ENCODE measurements around the gene STEAP1B.

Gene STEAP1B

GRCh38 chr7:22403344-22403743 is 96.6 kb downstream of the STEAP1B start:
- DNase-seq (ENCODE audit: low read depth in 1 of 2, low spot score in 1 of 2): no peak

- DNase-seq (ENCODE audit: low read depth in 1 of 2, low spot score in 1 of 2): no peak
Measured at GRCh38 chr7:22402250-22402649, 97.7 kb downstream of the STEAP1B start.

DNA sequence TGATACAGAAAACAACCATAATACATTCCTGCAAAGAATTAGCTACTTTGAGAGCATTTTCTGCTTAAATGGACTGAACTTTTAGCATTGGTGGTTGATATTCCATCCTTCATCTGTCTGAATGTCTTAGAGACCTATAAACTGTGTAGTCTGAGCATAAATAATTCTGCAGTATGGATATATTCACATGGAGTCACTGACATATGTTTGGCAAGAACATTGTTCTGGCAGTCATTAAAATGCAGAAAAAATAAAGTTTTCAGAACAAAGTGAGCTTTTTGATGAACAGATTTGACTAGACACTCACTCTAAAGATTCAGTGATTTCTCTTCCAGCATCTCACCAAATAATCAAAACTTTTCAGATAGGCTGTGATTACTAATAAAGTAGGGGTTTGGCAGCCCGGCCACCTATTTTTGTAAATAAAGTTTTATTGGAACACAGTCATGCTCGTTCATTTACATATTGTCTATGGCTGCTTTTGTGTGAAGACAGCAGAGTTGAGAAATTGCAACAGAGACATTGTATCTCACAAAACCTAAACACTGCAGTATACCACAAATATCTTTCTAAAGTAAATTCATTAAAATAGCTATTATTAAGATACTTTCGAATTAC is 98.9 kb downstream of the STEAP1B start:
- DNase-seq (ENCODE audit: low read depth in 1 of 2, low spot score in 1 of 2): no peak

GRCh38 chr7:22400150-22400814 is 99.7 kb downstream of the STEAP1B start:
- no peak for DNase-seq (ENCODE audit: low read depth in 1 of 2, low spot score in 1 of 2)

DNA sequence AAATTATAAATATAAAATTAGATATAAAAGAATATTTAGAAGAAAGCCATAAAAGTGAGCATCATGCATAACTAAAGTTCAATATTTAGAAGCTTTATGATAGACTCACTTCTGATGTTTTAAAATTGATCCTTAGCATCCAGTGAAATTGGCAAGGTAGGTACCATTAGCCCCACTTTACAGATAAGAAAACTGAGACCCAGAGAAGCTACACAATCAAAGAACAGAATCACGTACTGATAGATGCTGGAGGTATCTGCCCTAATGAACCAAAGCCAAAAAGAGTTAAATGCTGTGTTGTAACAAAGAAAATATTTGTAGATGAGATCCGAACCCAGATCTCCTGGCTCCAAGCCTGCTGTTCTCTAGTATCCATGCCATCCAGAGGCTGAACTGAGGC is 100.4 kb downstream of the STEAP1B start:
- no peak for DNase-seq (ENCODE audit: low read depth in 1 of 2, low spot score in 1 of 2)

DNA sequence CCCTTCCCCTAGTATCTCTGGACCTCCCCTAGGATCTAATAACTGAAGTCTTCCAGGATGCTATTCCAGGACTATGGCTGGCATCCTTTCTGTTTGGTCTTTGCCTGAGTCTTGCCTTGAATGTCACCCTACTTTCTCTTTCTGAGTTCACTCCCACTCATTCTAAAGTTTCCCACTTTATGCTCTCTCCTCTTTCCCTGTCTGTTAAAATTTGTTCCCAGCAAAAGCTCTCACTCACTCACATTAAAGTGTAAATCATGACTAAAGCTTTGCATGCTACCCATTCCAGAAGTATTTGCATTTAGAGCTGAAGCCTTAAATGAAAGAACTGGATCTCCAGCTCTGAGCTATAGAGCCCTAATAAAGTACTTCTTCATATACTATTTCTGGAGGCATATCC is 100.9 kb downstream of the STEAP1B start:
- no peak for DNase-seq (ENCODE audit: low read depth in 1 of 2, low spot score in 1 of 2)

GRCh38 chr7:22397981-22398380 is 102.0 kb downstream of the STEAP1B start:
- no peak for DNase-seq (ENCODE audit: low read depth in 1 of 2, low spot score in 1 of 2)

DNA sequence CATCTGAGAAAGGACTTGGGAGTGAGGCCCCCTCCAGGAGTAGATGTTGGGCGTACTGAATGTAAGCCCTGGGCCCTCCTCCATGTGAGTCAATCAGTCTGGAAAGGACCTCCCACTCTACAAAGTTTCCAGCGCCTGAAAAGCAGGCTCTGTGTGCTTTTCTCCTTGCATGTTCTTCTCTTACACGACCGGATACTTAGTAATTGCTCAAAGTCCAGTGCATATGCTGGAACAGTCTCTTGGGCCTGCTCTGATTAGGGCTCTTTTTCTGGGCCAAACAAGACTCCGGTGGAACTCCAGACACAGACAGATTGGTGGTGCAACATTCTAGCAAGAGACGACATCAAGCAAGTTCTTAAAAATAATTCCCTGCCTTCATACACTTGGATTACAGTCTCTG is 104.8 kb downstream of the STEAP1B start:
- no peak for DNase-seq (ENCODE audit: low read depth in 1 of 2, low spot score in 1 of 2)

DNA sequence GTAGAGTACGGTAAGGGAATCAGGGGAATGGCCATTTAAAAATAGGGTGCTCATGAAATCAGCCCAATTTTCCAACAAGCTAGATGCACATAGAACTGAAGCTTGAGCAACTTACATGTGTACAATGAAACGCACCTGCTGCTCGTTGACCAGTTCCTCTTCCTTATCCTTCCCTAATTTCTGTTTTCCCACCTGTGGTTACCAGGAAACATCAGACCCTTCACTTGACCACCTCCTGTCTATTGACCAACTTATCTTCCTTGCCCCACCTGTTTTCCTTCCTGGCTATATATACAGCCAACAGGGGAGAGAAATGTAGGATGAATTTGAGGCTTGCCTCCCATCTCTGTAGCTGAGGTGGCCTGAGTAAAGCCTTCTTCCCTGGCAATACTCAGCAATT is 105.2 kb downstream of the STEAP1B start:
- no peak for DNase-seq (ENCODE audit: low read depth in 1 of 2, low spot score in 1 of 2)

- no peak for DNase-seq (ENCODE audit: low read depth in 1 of 2, low spot score in 1 of 2)
Measured at GRCh38 chr7:22393913-22394729, 105.9 kb downstream of the STEAP1B start.

DNA sequence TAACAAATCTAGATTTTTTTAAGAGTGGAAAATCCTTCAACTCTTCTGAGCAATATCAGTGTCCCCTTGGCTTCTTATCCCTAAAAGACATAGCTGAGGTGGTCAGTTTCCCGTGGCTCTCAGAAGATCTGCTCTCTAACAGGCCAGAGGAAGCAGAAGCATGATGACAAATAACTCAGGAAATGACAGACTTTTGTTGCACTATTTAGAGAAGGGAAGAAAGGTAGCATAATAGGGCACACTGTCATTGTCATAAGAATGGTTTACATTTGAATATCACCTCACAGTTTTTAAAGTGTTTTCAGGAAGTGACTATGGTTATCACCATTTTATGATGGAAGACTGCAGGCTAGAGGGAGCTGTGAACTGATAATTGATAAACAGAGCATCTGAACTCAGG is 109.5 kb downstream of the STEAP1B start:
- no peak for DNase-seq (ENCODE audit: low read depth in 1 of 2, low spot score in 1 of 2)

- DNase-seq (ENCODE audit: low read depth in 1 of 2, low spot score in 1 of 2): no peak
Measured at GRCh38 chr7:22389892-22390291, 110.1 kb downstream of the STEAP1B start.

GRCh38 chr7:22387583-22387982 is 112.4 kb downstream of the STEAP1B start:
- no peak for DNase-seq (ENCODE audit: low read depth in 1 of 2, low spot score in 1 of 2)

GRCh38 chr7:22386865-22387264 is 113.1 kb downstream of the STEAP1B start:
- DNase-seq (ENCODE audit: low read depth in 1 of 2, low spot score in 1 of 2): no peak

- DNase-seq (ENCODE audit: low read depth in 1 of 2, low spot score in 1 of 2): no peak
Measured at GRCh38 chr7:22386206-22386858, 113.7 kb downstream of the STEAP1B start.

GRCh38 chr7:22385326-22385725 is 114.7 kb downstream of the STEAP1B start:
- no peak for DNase-seq (ENCODE audit: low read depth in 1 of 2, low spot score in 1 of 2)

- no peak for DNase-seq (ENCODE audit: low read depth in 1 of 2, low spot score in 1 of 2)
Measured at GRCh38 chr7:22380333-22380732, 119.7 kb downstream of the STEAP1B start.

DNA sequence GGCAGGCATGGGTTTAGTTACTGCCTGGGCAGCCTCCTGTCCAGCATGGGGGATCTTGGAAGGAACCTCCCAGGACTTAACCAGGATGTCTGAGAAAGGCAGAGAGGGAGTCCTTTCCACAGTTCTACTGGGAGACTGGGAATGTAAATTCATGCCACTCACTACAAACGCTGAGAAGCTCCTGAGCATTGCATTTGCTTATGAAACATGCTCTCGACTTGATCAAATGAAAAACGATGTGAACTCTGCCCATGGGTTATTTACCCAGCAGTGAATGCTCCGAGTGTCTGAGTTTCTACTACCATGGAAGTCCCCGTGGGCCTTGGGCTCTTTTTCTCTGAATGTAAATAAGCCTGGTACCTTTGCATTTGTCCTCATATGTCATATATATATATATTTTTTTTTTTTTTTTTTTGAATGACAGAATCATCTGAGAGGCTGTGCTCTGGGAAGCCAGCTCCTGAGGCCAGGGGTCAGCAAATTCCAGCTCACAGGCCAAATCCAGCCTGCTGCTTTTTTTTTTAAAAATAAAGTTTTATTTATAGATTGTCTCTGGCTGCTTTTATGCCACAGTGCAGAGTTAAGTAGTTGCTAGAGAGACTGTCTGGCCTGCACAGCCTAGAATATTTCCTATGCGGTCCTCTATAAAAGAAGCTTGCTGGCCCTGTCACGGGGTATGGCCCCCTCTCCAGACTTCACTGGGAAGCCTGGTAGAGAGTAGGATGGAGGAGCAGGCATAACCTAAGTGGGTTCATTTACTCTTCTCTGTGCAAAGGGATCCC is 121.6 kb downstream of the STEAP1B start:
- DNase-seq (ENCODE audit: low read depth in 1 of 2, low spot score in 1 of 2): no peak

DNA sequence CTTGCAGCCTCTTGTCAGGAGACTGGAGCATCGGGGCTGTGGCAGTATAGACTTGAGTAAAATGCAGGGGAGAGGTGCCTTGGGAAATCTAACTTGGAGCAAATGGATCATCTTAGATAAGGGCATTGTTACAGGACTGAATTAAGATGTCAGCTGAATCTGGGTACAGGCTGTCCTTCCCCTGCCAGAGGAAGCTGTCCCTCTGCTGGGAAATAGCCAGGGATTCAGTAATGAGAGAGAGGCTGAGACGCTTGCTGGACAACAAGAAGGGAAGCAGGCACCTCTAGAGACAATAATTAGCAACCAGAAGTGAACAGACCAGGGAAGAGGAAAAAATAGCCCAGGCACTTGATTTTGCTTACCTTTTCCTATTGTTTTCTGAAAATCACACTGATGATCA is 122.3 kb downstream of the STEAP1B start:
- DNase-seq (ENCODE audit: low read depth in 1 of 2, low spot score in 1 of 2): no peak

GRCh38 chr7:22375359-22376048 is 124.5 kb downstream of the STEAP1B start:
- no peak for DNase-seq (ENCODE audit: low read depth in 1 of 2, low spot score in 1 of 2)

Measured in activated T-helper 1 cell treated with anti-CD3 and anti-CD28 coated beads, Interleukin-2, amount 50 U/mL, for 16 hours (primary cell).